Right cardiac atrium (tissue), 5 donors: ENCODE data around the gene RBP5. TPM values are rescaled to one million over a fixed set of nuclear protein-coding genes. Genes with fewer than 3 reads are reported as not detected.
A peak's percentile ranks its signal among the peaks of the same experiment; 100 is the strongest.

Experiments
- ATAC-seq, 2 donors: fragments of 200-7000 bp; cut with Tn5 transposase; one replicate each; pipeline versions ENCODE4 v1.8.0 to v1.9.1; 2020; ENCODE audit warnings: moderate library complexity in 2 of 2, mild to moderate bottlenecking in 1 of 2
- DNase-seq, 3 donors: peaks; one replicate each; pipeline ENCODE4 v3.0.0-alpha.2; 2020
- H3K27ac ChIP-seq: one replicate; pipeline ENCODE4 v1.5.1; 2013; ENCODE audit warnings: mild to moderate bottlenecking, low read length, control low read depth, moderate library complexity
- H3K27me3 ChIP-seq: one replicate; pipeline ENCODE4 v1.6.1; 2013; ENCODE audit not compliant: control insufficient read depth, insufficient read depth
- H3K4me1 ChIP-seq: one replicate; pipeline ENCODE4 v1.6.1; 2013; ENCODE audit warnings: low read length; ENCODE audit not compliant: control insufficient read depth, insufficient read depth
- H3K4me3 ChIP-seq: one replicate; pipeline ENCODE4 v1.5.1; 2013; ENCODE audit warnings: low read length, control low read depth
- H3K9me3 ChIP-seq: one replicate; pipeline ENCODE4 v1.6.1; 2013; ENCODE audit warnings: low read length; ENCODE audit not compliant: control insufficient read depth
- WGBS: extraction: QIAGEN DNeasy Blood & Tissue Kit; methylation state at CpG from one replicate; pipeline ENCODE4 v1.1.7; 2013; 5-methylcytosine and 5-hydroxymethylcytosine counted together
- intact Hi-C, 4 donors: fragments of 100-400 bp; cut with DNase I; formaldehyde crosslinking; loops; one replicate each; pipeline versions ENCODE4 v1.11.0 to v1.14.0; 2022 to 2023
- polyA plus RNA-seq: library from polyadenylated mRNA; stranded (reverse); fragments of 200-250 nt; gene quantifications from one replicate; pipeline ENCODE4 v1.2.3, GENCODE V29; 2013
- total RNA-seq, 4 donors: library from RNA; stranded (reverse); fragmentation: NEBNext Ultra II Directional; extraction: Animal tissue kit (Norgen Biotek cat#: 25700); gene quantifications; one replicate each; pipeline ENCODE4 v1.2.1, GENCODE V29; 2021
- donor health status: healthy with polysubstance abuse.
- donor health status: DM: no; HTN: yes; CAD: no.
- donor health status: DM: no; HTN: no; CAD: no.
- donor health status: DM: no; HTN: yes; CAD: no; lungs with severe emphysema.
- donor health status: DM: yes; HTN: yes; CAD: no.

The RBP5 gene
- total and polyA plus RNA-seq, 5 donors = 0.47 to 1.7 (median 0.71) TPM; not detected in 1

- ATAC-seq = no peak
- 86% methylated on average over 5 of the region's 5 CpGs for WGBS
- no peak overlapping the region for H3K27ac ChIP-seq
- intact Hi-C loops = no loop called here
- H3K4me1 ChIP-seq = no peaks in the 10 kb centered on the region
- DNase-seq = no peak
- no peaks in the 10 kb centered on the region for H3K27me3 ChIP-seq
- no peaks in the 10 kb centered on the region for H3K9me3 ChIP-seq
- H3K4me3 ChIP-seq = no peak overlapping the region
Observed at GRCh38 chr12:7121324-7121723, 7.4 kb downstream of the RBP5 start.

DNA sequence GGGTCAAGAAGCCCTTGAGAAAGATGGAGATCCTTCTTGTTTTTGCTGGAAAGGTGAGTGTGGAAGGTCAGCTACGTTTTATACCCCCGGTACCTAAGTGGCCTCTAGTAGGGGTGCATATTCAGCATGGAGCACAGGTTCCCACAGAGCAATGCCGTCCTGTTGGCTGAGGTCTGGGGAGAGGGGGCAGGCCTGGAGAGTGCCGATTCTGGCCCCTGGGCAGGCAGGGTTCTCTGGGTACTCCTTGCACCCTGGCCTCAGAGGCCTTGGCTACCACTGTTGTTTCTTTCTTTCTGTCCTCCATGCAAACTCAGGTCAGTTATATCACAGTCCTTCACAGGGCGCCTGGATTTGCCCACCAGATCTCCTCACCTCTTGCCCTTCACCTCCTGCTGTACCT lies 8.5 kb downstream of the RBP5 start:
- H3K27ac ChIP-seq = no peak overlapping the region
- no peak for ATAC-seq
- WGBS = 91% methylated on average over 5 of the region's 5 CpGs
- H3K4me1 ChIP-seq = no peaks in the 10 kb centered on the region
- no peaks in the 10 kb centered on the region for H3K27me3 ChIP-seq
- peak in 1 of 3 donors; percentile 19 for DNase-seq
- intact Hi-C loops = no loop called here
- H3K4me3 ChIP-seq = no peak overlapping the region
- no peaks in the 10 kb centered on the region for H3K9me3 ChIP-seq

DNA sequence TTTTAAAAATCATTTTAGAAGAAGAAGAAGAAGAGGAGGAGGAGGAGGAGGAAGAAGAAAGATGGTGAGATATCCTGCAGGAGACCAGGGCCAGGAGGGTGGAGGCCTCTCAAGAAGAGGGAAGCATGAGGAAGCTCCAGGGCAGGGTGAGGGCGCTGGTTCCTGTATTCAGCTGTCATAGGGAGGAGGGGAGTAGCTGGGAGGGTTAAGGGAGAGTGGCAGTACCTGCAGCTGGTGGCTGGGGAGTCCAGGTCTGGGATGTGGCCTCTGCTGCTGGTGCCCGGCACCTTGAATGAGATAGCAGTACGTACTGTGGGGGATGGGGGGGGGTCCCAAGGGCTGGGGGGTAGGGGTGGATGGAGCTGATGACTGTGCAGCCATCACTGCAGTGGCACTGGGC lies 9.8 kb downstream of the RBP5 start:
- ATAC-seq = no peak
- H3K4me3 ChIP-seq = no peak overlapping the region
- no peaks in the 10 kb centered on the region for H3K4me1 ChIP-seq
- WGBS = 91% methylated on average over 3 of the region's 3 CpGs
- peak in 1 of 3 donors; percentile 38 for DNase-seq
- H3K27ac ChIP-seq = no peak overlapping the region
- H3K9me3 ChIP-seq = no peaks in the 10 kb centered on the region
- intact Hi-C loops = loop anchor here in 1 of 4 donors (10.0 kb wide), 1 partner anchor 174 kb away; the partner anchor contains the start of genes C12orf57 and RNU7-1
- H3K27me3 ChIP-seq = no peaks in the 10 kb centered on the region

- Histone ChIP-seq H3K4me3 (no peak overlapping the region), H3K27me3 (no peaks in the 10 kb centered on the region), H3K4me1 (no peaks in the 10 kb centered on the region), H3K27ac (no peak overlapping the region), H3K9me3 (no peaks in the 10 kb centered on the region)
- intact Hi-C loops = loop anchor here in 1 of 4 donors (10.0 kb wide), 1 partner anchor 173 kb away; the partner anchor contains the start of genes C12orf57 and RNU7-1
- DNase-seq (no peak), ATAC-seq (no peak)
- WGBS = 88% methylated on average over 3 of the region's 3 CpGs
Observed at GRCh38 chr12:7117670-7118069, 11.0 kb downstream of the RBP5 start.

- WGBS = 89% methylated on average over 9 of the region's 9 CpGs
- Histone ChIP-seq H3K4me1 (no peaks in the 10 kb centered on the region), H3K27me3 (no peaks in the 10 kb centered on the region), H3K27ac (no peak overlapping the region), H3K9me3 (no peaks in the 10 kb centered on the region), H3K4me3 (no peak overlapping the region)
- no peak for ATAC-seq
- no peak for DNase-seq
- intact Hi-C loops = loop anchor here in 1 of 4 donors (10.0 kb wide), 1 partner anchor 172 kb away; the partner anchor contains the start of genes C12orf57 and RNU7-1
Observed at GRCh38 chr12:7116916-7117315, 11.8 kb downstream of the RBP5 start.

DNA sequence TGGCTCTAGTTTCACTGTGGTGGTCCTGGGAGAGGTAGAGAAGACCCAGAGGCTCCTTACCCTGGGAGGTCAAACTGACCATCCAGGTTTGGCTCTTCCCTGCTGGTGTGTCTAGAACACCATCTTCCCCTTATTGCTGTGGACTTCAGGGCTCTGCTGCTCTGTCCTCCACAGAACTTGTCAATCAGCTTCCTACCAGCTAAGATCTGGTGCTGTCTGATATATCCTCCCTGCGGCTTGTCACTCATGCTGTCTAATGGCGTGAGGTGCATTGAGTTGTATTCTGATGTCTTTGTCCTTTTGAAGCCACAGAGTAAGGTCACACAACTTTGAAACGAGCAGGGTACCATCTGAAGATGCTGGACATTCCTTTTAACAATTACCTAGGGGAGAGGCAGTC lies 12.5 kb downstream of the RBP5 start:
- intact Hi-C loops = loop anchor here in 1 of 4 donors (10.0 kb wide), 1 partner anchor 171 kb away; the partner anchor contains the start of genes C12orf57 and RNU7-1
- Histone ChIP-seq H3K9me3 (no peaks in the 10 kb centered on the region), H3K4me3 (no peak overlapping the region), H3K4me1 (no peaks in the 10 kb centered on the region), H3K27ac (no peak overlapping the region), H3K27me3 (no peaks in the 10 kb centered on the region)
- DNase-seq (no peak), ATAC-seq (no peak)
- WGBS = 85% methylated on average over 3 of the region's 3 CpGs

GRCh38 chr12:7114851-7115250 lies 13.8 kb downstream of the RBP5 start:
- ATAC-seq (no peak), DNase-seq (no peak)
- no peak overlapping the region for H3K27ac ChIP-seq
- WGBS = 88% methylated on average over 6 of the region's 6 CpGs
- intact Hi-C loops = loop anchor here in 3 of 4 donors (5.0 to 10.0 kb wide), 3 partner anchors 53 to 170 kb away; partner anchors contain the start of genes C12orf57 (in 1 of the 3), C1S (in 1 of the 3) and RNU7-1 (in 1 of the 3)
- H3K4me3 ChIP-seq = no peak overlapping the region
- H3K27me3 ChIP-seq = no peaks in the 10 kb centered on the region
- no peaks in the 10 kb centered on the region for H3K9me3 ChIP-seq
- no peaks in the 10 kb centered on the region for H3K4me1 ChIP-seq

DNA sequence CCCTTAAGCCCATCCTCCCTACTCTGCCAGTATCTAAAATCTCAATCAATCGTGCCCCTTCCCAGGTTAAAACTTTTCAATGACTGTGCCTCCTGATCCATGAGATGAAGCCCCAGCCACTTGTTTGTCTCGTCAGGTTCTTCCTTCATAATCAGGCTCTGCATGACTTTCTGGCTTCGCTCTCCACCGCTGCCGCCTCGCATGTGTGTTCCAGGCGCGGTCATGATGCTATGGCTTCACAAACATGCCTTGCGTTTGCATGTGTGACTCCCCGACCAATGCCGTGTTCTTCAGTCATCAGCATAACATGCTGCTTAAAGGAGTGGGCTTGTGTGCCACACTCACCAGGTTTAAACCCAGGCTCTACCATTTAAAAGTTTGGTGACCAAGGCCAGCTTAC lies 14.7 kb downstream of the RBP5 start:
- 88% methylated on average over 11 of the region's 11 CpGs for WGBS
- intact Hi-C loops = loop anchor here in 3 of 4 donors (5.0 to 10.0 kb wide), 3 partner anchors 52 to 169 kb away; partner anchors contain the start of genes C12orf57 (in 1 of the 3), C1S (in 1 of the 3) and RNU7-1 (in 1 of the 3)
- Histone ChIP-seq H3K27me3 (no peaks in the 10 kb centered on the region), H3K27ac (no peak overlapping the region), H3K9me3 (no peaks in the 10 kb centered on the region), H3K4me1 (peaks cover 2% of the 10 kb centered on the region), H3K4me3 (no peak overlapping the region)
- ATAC-seq = no peak
- no peak for DNase-seq

DNA sequence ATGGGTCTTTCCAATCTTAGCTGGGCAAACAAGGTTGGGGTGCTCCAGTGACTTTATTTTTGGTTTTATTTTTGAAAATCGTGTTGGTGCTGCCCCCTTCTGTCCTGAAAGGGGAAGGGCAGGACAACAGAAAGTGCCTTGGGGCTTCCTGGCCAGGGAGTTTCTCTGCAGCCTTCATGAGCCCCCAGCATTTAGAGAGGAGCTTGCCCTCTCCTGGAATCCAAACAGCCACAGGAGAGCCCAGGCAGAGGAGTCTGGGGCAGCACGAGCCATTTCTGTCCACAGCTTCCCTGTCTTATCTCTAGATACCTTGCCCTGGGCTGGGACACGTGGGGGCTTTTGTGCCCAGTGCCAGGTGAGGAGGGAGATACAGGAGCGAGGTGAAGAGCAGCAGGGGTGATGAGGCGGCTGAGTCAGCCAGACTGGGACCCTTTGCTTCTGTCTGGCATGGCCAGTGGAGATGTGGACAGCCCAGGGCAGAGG lies 15.3 kb downstream of the RBP5 start:
- 31% methylated on average over 5 of the region's 5 CpGs for WGBS
- intact Hi-C loops = loop anchor here in 3 of 4 donors (5.0 to 10.0 kb wide), 3 partner anchors 51 to 169 kb away; partner anchors contain the start of genes C12orf57 (in 1 of the 3), C1S (in 1 of the 3) and RNU7-1 (in 1 of the 3)

DNA sequence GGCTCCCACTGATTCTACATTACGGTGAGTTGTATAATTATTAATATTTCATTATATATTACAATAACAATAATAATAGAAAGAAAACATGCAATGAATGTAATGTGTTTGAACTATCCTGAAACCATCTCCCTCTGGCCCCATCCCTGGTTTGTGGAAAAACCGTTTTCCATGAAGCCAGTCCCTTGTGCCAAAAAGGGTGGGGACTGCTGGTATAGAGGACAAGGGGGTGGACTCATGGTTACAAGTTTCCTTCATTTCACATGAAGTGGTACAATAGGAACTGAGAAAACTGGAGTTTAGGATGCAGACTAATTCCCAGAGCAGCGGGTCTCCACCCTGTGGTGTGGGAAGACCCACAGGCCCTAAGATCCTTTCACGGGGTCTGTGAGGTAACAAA lies 16.6 kb downstream of the RBP5 start:
- no peak overlapping the region for H3K27ac ChIP-seq
- intact Hi-C loops = loop anchor here in 3 of 4 donors (5.0 to 10.0 kb wide), 3 partner anchors 50 to 167 kb away; partner anchors contain the start of genes C12orf57 (in 1 of the 3), C1S (in 1 of the 3) and RNU7-1 (in 1 of the 3)

More for the DNA sequence above, 15.3 kb downstream of the RBP5 start:
- ATAC-seq (peak in 1 of 2 donors; percentile 12), DNase-seq (peak in 1 of 3 donors; percentile 31)
- Histone ChIP-seq H3K27me3 (no peaks in the 10 kb centered on the region), H3K4me3 (no peak overlapping the region), H3K4me1 (peaks cover 2% of the 10 kb centered on the region), H3K27ac (no peak overlapping the region), H3K9me3 (no peaks in the 10 kb centered on the region)

GRCh38 chr12:7110661-7111060 lies 18.0 kb downstream of the RBP5 start:
- H3K4me1 ChIP-seq = peaks cover 2% of the 10 kb centered on the region
- H3K4me3 ChIP-seq = no peak overlapping the region
- ATAC-seq (no peak), DNase-seq (no peak)
- H3K27ac ChIP-seq = no peak overlapping the region
- H3K9me3 ChIP-seq = no peaks in the 10 kb centered on the region
- no peaks in the 10 kb centered on the region for H3K27me3 ChIP-seq
- intact Hi-C loops = loop anchor here in 3 of 4 donors (5.0 to 10.0 kb wide), 3 partner anchors 48 to 166 kb away; partner anchors contain the start of genes C12orf57 (in 1 of the 3), C1S (in 1 of the 3) and RNU7-1 (in 1 of the 3)
- 88% methylated on average over 5 of the region's 5 CpGs for WGBS

More for the DNA sequence above, 16.6 kb downstream of the RBP5 start:
- H3K27me3 ChIP-seq = no peaks in the 10 kb centered on the region
- H3K9me3 ChIP-seq = no peaks in the 10 kb centered on the region
- ATAC-seq = no peak
- H3K4me1 ChIP-seq = peaks cover 2% of the 10 kb centered on the region
- 73% methylated on average over 4 of the region's 4 CpGs for WGBS
- H3K4me3 ChIP-seq = no peak overlapping the region
- no peak for DNase-seq
